ENCODE results near the gene STX4.

STX4 gene

GRCh38 chr16:31022544-31023251 lies 10.7 kb upstream of the STX4 start:
- no peak for DNase-seq

GRCh38 chr16:31023252-31023602 lies 10.1 kb upstream of the STX4 start:
- DNase-seq = no peak

- DNase-seq = no peak
Observed at GRCh38 chr16:31023627-31024226, 9.6 kb upstream of the STX4 start.

GRCh38 chr16:31025339-31025738 lies 8.0 kb upstream of the STX4 start:
- DNase-seq = no peak

GRCh38 chr16:31029272-31029671 lies 4.1 kb upstream of the STX4 start:
- no peak for DNase-seq

GRCh38 chr16:31031276-31031675 lies 2.1 kb upstream of the STX4 start:
- no peak for DNase-seq

GRCh38 chr16:31033709-31034492 lies 543 bp downstream of the STX4 start:
- DNase-seq = peak; percentile 91

GRCh38 chr16:31036691-31037090 lies 3.3 kb downstream of the STX4 start:
- DNase-seq = no peak

- no peak for DNase-seq
Observed at GRCh38 chr16:31038993-31039392, 5.6 kb downstream of the STX4 start.

GRCh38 chr16:31042866-31043265 lies 9.5 kb downstream of the STX4 start:
- no peak for DNase-seq

GRCh38 chr16:31043352-31043751 lies 10.0 kb downstream of the STX4 start:
- no peak for DNase-seq

- DNase-seq = no peak
Observed at GRCh38 chr16:31043898-31044481, 10.6 kb downstream of the STX4 start.

- DNase-seq = no peak
Observed at GRCh38 chr16:31050280-31051030, 17.1 kb downstream of the STX4 start.

GRCh38 chr16:31052114-31052513 lies 18.8 kb downstream of the STX4 start:
- no peak for DNase-seq

GRCh38 chr16:31055613-31056012 lies 22.3 kb downstream of the STX4 start:
- no peak for DNase-seq

GRCh38 chr16:31061126-31061812 lies 27.9 kb downstream of the STX4 start:
- DNase-seq = no peak

GRCh38 chr16:31061813-31062440 lies 28.6 kb downstream of the STX4 start:
- no peak for DNase-seq

- no peak for DNase-seq
Observed at GRCh38 chr16:31063495-31063842, 30.1 kb downstream of the STX4 start.

- peak; percentile 56 for DNase-seq
Observed at GRCh38 chr16:31063843-31064611, 30.7 kb downstream of the STX4 start.

- DNase-seq = no peak
Observed at GRCh38 chr16:31064882-31065461, 31.6 kb downstream of the STX4 start.

GRCh38 chr16:31067342-31067741 lies 34.0 kb downstream of the STX4 start:
- DNase-seq = no peak
